ENCODE results near the gene PRND. TPM values are rescaled to one million over a fixed set of nuclear protein-coding genes. Genes with fewer than 3 reads are reported as not detected.

PRND gene
- total and polyA plus RNA-seq, 2 of the 13 experiments (the other 11 are each of a cell fraction or from before 2014, with no cell fraction given) = not detected

DNA sequence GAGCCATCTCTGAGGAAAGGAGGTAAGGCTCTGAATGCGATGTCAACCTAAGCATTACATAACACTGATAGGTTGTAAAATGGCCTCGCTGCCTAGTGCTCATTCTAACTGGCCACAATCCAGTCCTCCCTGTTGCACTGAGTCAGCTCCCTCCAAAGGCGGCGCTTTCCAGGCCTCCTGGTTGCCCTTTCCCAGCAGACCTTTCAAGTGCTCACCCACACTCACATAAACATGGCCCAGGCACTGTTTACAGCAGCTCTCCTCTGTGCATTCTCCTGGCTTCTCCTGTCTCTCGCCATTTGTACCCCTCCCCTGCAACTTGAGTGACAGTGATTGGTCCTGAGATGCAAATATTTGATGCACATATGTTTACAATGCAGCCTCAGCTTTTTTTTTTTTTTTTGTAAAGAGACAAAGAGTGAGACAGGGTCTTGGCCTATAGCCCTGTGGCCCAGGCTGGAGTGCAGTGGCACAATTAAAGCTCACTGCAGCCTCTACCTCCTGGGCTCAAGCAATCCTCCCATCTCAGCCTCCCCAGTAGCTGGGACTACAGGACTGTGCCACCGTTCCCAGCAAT, 36.8 kb upstream of the PRND start (continued):
- TF ChIP-seq, protein P1, sequence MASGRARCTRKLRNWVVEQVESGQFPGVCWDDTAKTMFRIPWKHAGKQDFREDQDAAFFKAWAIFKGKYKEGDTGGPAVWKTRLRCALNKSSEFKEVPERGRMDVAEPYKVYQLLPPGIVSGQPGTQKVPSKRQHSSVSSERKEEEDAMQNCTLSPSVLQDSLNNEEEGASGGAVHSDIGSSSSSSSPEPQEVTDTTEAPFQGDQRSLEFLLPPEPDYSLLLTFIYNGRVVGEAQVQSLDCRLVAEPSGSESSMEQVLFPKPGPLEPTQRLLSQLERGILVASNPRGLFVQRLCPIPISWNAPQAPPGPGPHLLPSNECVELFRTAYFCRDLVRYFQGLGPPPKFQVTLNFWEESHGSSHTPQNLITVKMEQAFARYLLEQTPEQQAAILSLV (CRISPR knock-in tag; IDR thresholded peaks at IDR 0.05; ENCODE audit: borderline replicate concordance) = no peak
- no peak; the same call in 1 of the 2 replicates for TF ChIP-seq ZC3H4 (CRISPR knock-in tag; IDR thresholded peaks at IDR 0.05; ENCODE audit: borderline replicate concordance)
- TF ChIP-seq KLF16 (CRISPR knock-in tag; IDR thresholded peaks at IDR 0.05) = no peak
- no peak for TF ChIP-seq SIN3A (IDR thresholded peaks at IDR 0.05; ENCODE audit: borderline replicate concordance, low read depth, low read length)
- TF ChIP-seq ZFAT (CRISPR knock-in tag; conservative IDR thresholded peaks at IDR 0.05) = no peak
- no peak for TF ChIP-seq ZNF720 (CRISPR knock-in tag; IDR thresholded peaks at IDR 0.05)
- TF ChIP-seq, protein P2, sequence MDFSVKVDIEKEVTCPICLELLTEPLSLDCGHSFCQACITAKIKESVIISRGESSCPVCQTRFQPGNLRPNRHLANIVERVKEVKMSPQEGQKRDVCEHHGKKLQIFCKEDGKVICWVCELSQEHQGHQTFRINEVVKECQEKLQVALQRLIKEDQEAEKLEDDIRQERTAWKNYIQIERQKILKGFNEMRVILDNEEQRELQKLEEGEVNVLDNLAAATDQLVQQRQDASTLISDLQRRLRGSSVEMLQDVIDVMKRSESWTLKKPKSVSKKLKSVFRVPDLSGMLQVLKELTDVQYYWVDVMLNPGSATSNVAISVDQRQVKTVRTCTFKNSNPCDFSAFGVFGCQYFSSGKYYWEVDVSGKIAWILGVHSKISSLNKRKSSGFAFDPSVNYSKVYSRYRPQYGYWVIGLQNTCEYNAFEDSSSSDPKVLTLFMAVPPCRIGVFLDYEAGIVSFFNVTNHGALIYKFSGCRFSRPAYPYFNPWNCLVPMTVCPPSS (IDR thresholded peaks at IDR 0.05) = no peak
- no peak for TF ChIP-seq ARID2 (CRISPR knock-in tag; IDR thresholded peaks at IDR 0.05; ENCODE audit: borderline replicate concordance)
- TF ChIP-seq SP1 (IDR thresholded peaks at IDR 0.05) = no peak
- TF ChIP-seq SP1 (CRISPR knock-in tag; IDR thresholded peaks at IDR 0.05) = no peak
- no peak for TF ChIP-seq PCBP2 (optimal IDR thresholded peaks at IDR 0.05; ENCODE audit: low read depth, low read length, poor library complexity, severe bottlenecking)
- no peak for TF ChIP-seq ZNF564 (CRISPR knock-in tag; IDR thresholded peaks at IDR 0.05)
- TF ChIP-seq, protein P3, sequence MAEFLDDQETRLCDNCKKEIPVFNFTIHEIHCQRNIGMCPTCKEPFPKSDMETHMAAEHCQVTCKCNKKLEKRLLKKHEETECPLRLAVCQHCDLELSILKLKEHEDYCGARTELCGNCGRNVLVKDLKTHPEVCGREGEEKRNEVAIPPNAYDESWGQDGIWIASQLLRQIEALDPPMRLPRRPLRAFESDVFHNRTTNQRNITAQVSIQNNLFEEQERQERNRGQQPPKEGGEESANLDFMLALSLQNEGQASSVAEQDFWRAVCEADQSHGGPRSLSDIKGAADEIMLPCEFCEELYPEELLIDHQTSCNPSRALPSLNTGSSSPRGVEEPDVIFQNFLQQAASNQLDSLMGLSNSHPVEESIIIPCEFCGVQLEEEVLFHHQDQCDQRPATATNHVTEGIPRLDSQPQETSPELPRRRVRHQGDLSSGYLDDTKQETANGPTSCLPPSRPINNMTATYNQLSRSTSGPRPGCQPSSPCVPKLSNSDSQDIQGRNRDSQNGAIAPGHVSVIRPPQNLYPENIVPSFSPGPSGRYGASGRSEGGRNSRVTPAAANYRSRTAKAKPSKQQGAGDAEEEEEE (CRISPR knock-in tag; IDR thresholded peaks at IDR 0.05; ENCODE audit: borderline replicate concordance) = no peak; the same call in 1 of the 2 replicates
- TF ChIP-seq XRCC5 (optimal IDR thresholded peaks at IDR 0.05; ENCODE audit: low read length) = no peak
- TF ChIP-seq NR2F1 (CRISPR knock-in tag; IDR thresholded peaks at IDR 0.05) = no peak
- TF ChIP-seq SP140L (CRISPR knock-in tag; IDR thresholded peaks at IDR 0.05; ENCODE audit: borderline replicate concordance) = no peak
- TF ChIP-seq, protein P4, sequence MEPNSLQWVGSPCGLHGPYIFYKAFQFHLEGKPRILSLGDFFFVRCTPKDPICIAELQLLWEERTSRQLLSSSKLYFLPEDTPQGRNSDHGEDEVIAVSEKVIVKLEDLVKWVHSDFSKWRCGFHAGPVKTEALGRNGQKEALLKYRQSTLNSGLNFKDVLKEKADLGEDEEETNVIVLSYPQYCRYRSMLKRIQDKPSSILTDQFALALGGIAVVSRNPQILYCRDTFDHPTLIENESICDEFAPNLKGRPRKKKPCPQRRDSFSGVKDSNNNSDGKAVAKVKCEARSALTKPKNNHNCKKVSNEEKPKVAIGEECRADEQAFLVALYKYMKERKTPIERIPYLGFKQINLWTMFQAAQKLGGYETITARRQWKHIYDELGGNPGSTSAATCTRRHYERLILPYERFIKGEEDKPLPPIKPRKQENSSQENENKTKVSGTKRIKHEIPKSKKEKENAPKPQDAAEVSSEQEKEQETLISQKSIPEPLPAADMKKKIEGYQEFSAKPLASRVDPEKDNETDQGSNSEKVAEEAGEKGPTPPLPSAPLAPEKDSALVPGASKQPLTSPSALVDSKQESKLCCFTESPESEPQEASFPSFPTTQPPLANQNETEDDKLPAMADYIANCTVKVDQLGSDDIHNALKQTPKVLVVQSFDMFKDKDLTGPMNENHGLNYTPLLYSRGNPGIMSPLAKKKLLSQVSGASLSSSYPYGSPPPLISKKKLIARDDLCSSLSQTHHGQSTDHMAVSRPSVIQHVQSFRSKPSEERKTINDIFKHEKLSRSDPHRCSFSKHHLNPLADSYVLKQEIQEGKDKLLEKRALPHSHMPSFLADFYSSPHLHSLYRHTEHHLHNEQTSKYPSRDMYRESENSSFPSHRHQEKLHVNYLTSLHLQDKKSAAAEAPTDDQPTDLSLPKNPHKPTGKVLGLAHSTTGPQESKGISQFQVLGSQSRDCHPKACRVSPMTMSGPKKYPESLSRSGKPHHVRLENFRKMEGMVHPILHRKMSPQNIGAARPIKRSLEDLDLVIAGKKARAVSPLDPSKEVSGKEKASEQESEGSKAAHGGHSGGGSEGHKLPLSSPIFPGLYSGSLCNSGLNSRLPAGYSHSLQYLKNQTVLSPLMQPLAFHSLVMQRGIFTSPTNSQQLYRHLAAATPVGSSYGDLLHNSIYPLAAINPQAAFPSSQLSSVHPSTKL (CRISPR knock-in tag; IDR thresholded peaks at IDR 0.05) = peak; percentile 60
- TF ChIP-seq, protein P5, sequence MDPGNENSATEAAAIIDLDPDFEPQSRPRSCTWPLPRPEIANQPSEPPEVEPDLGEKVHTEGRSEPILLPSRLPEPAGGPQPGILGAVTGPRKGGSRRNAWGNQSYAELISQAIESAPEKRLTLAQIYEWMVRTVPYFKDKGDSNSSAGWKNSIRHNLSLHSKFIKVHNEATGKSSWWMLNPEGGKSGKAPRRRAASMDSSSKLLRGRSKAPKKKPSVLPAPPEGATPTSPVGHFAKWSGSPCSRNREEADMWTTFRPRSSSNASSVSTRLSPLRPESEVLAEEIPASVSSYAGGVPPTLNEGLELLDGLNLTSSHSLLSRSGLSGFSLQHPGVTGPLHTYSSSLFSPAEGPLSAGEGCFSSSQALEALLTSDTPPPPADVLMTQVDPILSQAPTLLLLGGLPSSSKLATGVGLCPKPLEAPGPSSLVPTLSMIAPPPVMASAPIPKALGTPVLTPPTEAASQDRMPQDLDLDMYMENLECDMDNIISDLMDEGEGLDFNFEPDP (CRISPR knock-in tag; conservative IDR thresholded peaks at IDR 0.05) = no peak
- TF ChIP-seq, protein P6, sequence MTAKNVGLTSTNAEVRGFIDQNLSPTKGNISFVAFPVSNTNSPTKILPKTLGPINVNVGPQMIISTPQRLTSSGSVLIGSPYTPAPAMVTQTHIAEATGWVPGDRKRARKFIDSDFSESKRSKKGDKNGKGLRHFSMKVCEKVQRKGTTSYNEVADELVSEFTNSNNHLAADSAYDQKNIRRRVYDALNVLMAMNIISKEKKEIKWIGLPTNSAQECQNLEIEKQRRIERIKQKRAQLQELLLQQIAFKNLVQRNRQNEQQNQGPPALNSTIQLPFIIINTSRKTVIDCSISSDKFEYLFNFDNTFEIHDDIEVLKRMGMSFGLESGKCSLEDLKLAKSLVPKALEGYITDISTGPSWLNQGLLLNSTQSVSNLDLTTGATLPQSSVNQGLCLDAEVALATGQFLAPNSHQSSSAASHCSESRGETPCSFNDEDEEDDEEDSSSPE (CRISPR knock-in tag; IDR thresholded peaks at IDR 0.05) = no peak

Data from HepG2 (cell line).